CD4-positive, alpha-beta T cell (primary cell): ENCODE data around the gene CACNA1H. TPM values are rescaled to one million over a fixed set of nuclear protein-coding genes. Genes with fewer than 3 reads are reported as not detected.
A peak's percentile ranks its signal among the peaks of the same experiment; 100 is the strongest.
"Not testable (repeated sequence)": the region's sequence is repeated elsewhere in the genome, so short reads cannot be mapped to it uniquely, and the experiment has no call there.

Experiments used
- ATAC-seq: fragments of 200-7000 bp; cut with Tn5 transposase; one replicate; pipeline ENCODE4 v1.10.0; 2022; ENCODE audit warnings: mild to moderate bottlenecking; ENCODE audit not compliant: poor library complexity
- CTCF ChIA-PET: fragments of 350-600 bp; sonication (Branson Sonifier 250); formaldehyde crosslinking; loops from one replicate; lab custom pipeline; 2021; ENCODE audit warnings: antibody characterized with exemption, inconsistent platforms; lab: Charles Lee
- POLR2A ChIA-PET: fragments of 350-600 bp; sonication (Branson Sonifier 250); formaldehyde crosslinking; loops from one replicate; lab custom pipeline; 2021; ENCODE audit warnings: antibody characterized with exemption, inconsistent platforms; lab: Charles Lee
- DNase-seq, 14 experiments: peaks; one replicate each; pipeline ENCODE4 v3.0.0-alpha.2; 2013 to 2020; ENCODE audit warnings: mixed read lengths in 2 of 14
- H3K27ac ChIP-seq, 2 donors: one replicate each; pipeline versions ENCODE4 v1.5.1 to v1.7.0; 2013; ENCODE audit warnings: low read length in 2 of 2, low read depth in 1 of 2, mild to moderate bottlenecking in 1 of 2
- H3K27me3 ChIP-seq, 2 experiments: 1 replicate in 1 of 2; 2 replicates in 1 of 2; pipeline versions ENCODE4 v1.6.1 to v1.7.0; 2013; ENCODE audit warnings: low read length in 2 of 2, control low read depth in 1 of 2, mild to moderate bottlenecking in 1 of 2, moderate library complexity in 1 of 2; ENCODE audit not compliant: insufficient read depth in 2 of 2, control insufficient read depth in 1 of 2
- H3K36me3 ChIP-seq: one replicate; pipeline ENCODE4 v1.6.1; 2013; ENCODE audit warnings: low read length, control low read depth; ENCODE audit not compliant: insufficient read depth
- H3K4me1 ChIP-seq: one replicate; pipeline ENCODE4 v1.6.1; 2013; ENCODE audit warnings: low read length, control low read depth; ENCODE audit not compliant: insufficient read depth
- H3K4me3 ChIP-seq: one replicate; pipeline ENCODE4 v1.5.1; 2013; ENCODE audit warnings: mild to moderate bottlenecking, low read length, moderate library complexity
- H3K9me3 ChIP-seq, 2 experiments: 1 replicate in 1 of 2; 2 replicates in 1 of 2; pipeline versions ENCODE4 v1.6.1 to v1.7.0; 2013; ENCODE audit warnings: low read length in 2 of 2, mild to moderate bottlenecking in 2 of 2, control low read depth in 1 of 2, moderate library complexity in 1 of 2; ENCODE audit not compliant: control insufficient read depth in 1 of 2, insufficient read depth in 1 of 2
- H3K27ac Mint-ChIP-seq: one replicate; pipeline ENCODE4 v1.8.0; 2020; ENCODE audit warnings: mixed read lengths
- H3K27me3 Mint-ChIP-seq: one replicate; pipeline ENCODE4 v1.8.0; 2021; ENCODE audit warnings: mixed read lengths
- H3K36me3 Mint-ChIP-seq: one replicate; pipeline ENCODE4 v1.8.0; 2021; ENCODE audit warnings: low read depth, mixed read lengths
- H3K4me1 Mint-ChIP-seq: one replicate; pipeline ENCODE4 v1.8.0; 2021; ENCODE audit warnings: low read depth, mixed read lengths
- H3K4me3 Mint-ChIP-seq: one replicate; pipeline ENCODE4 v1.8.0; 2020; ENCODE audit warnings: mild to moderate bottlenecking, mixed read lengths
- H3K9me3 Mint-ChIP-seq: one replicate; pipeline ENCODE4 v1.8.0; 2020; ENCODE audit warnings: mixed read lengths
- intact Hi-C, 2 experiments: fragments of 100-400 bp; cut with DNase I in 1 of 2; cut with micrococcal nuclease in 1 of 2; formaldehyde crosslinking; loops; one replicate each; pipeline versions ENCODE4 v1.15.1 to v1.9.0; 2023 to 2025; cut with DNase I, micrococcal nuclease
- total RNA-seq, 174 experiments: library from RNA in 2 of 174; stranded (reverse) in 2 of 174; gene quantifications; one replicate each; pipeline ENCODE4 v1.2.3 and lab custom pipeline; 2021 to 2026
- TF ChIP-seq, protein P1 (sequence below): fragments of 200-600 bp; IDR thresholded peaks from one replicate; pipeline ENCODE4 v1.8.0; 2022; ENCODE audit warnings: antibody characterized with exemption, mild to moderate bottlenecking

CACNA1H gene
- total RNA-seq, 2 experiments from 2014 or later: 5.7 to 6.3 TPM

- Mint-ChIP-seq H3K27me3 (no peaks in the 10 kb centered on the region), H3K36me3 (no peaks in the 10 kb centered on the region), H3K4me1 (no peaks in the 10 kb centered on the region), H3K9me3 (peaks cover 3% of the 10 kb centered on the region), H3K27ac (no peak overlapping the region), H3K4me3 (no peak overlapping the region)
- Histone ChIP-seq H3K4me1 (peaks cover 5% of the 10 kb centered on the region), H3K9me3 (peaks cover 0 to 15% of the 10 kb centered on the region in 2 experiments), H3K27ac (no peak overlapping the region), H3K4me3 (no peak overlapping the region), H3K27me3 (peaks cover 0 to 3% of the 10 kb centered on the region in 2 experiments), H3K36me3 (no peaks in the 10 kb centered on the region)
- intact Hi-C loops: loop anchor here in 1 of 2 experiments (10.0 kb wide), 1 partner anchor 383 kb away; no protein-coding TSS in a partner anchor
- CTCF ChIA-PET: no interaction called here
- DNase-seq (no peak), ATAC-seq (no peak)
- POLR2A ChIA-PET: no interaction called here
- TF ChIP-seq, protein P1, sequence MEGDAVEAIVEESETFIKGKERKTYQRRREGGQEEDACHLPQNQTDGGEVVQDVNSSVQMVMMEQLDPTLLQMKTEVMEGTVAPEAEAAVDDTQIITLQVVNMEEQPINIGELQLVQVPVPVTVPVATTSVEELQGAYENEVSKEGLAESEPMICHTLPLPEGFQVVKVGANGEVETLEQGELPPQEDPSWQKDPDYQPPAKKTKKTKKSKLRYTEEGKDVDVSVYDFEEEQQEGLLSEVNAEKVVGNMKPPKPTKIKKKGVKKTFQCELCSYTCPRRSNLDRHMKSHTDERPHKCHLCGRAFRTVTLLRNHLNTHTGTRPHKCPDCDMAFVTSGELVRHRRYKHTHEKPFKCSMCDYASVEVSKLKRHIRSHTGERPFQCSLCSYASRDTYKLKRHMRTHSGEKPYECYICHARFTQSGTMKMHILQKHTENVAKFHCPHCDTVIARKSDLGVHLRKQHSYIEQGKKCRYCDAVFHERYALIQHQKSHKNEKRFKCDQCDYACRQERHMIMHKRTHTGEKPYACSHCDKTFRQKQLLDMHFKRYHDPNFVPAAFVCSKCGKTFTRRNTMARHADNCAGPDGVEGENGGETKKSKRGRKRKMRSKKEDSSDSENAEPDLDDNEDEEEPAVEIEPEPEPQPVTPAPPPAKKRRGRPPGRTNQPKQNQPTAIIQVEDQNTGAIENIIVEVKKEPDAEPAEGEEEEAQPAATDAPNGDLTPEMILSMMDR: no peak
Measured at GRCh38 chr16:1197237-1197866, 44.4 kb downstream of the CACNA1H start.

DNA sequence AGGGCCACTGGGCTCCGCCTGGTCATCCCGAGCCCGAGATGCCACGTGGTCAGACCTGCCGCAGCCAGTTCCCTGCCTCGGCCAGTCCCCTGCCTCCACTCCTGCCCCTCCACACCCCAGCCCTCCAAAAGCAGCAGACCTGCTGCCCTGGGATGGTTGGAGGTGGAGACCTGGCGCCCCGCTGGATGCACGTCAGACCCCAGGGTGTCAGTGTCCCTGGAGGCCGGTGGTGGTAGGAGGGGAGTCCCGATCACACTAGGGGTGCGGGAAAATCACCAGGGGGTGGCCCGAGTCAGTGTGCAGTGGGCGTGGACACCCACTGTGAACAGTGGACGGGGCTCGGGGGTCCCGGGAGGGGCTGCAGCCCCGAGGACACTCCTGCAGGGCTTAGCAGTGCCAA lies 45.3 kb downstream of the CACNA1H start:
- no peak overlapping the region for H3K4me3 Mint-ChIP-seq
- no peaks in the 10 kb centered on the region for H3K27me3 Mint-ChIP-seq
- no peak overlapping the region for H3K4me3 ChIP-seq
- TF ChIP-seq, protein P1: no peak
- H3K27ac Mint-ChIP-seq: no peak overlapping the region
- H3K4me1 Mint-ChIP-seq: no peaks in the 10 kb centered on the region
- no peaks in the 10 kb centered on the region for H3K36me3 ChIP-seq
- peaks cover 0 to 3% of the 10 kb centered on the region in 2 experiments for H3K27me3 ChIP-seq
- CTCF ChIA-PET: no interaction called here
- peaks cover 0 to 18% of the 10 kb centered on the region in 2 experiments for H3K9me3 ChIP-seq
- ATAC-seq (no peak), DNase-seq (no peak)
- intact Hi-C loops: loop anchor here in 1 of 2 experiments (10.0 kb wide), 1 partner anchor 383 kb away; no protein-coding TSS in a partner anchor
- POLR2A ChIA-PET: no interaction called here
- H3K36me3 Mint-ChIP-seq: no peaks in the 10 kb centered on the region
- H3K4me1 ChIP-seq: peaks cover 5% of the 10 kb centered on the region
- peaks cover 3% of the 10 kb centered on the region for H3K9me3 Mint-ChIP-seq
- no peak overlapping the region for H3K27ac ChIP-seq

GRCh38 chr16:1198671-1199346 lies 45.9 kb downstream of the CACNA1H start:
- POLR2A ChIA-PET, H3K27me3 Mint-ChIP-seq, H3K9me3 Mint-ChIP-seq, H3K4me3 ChIP-seq, H3K36me3 Mint-ChIP-seq, ATAC-seq, H3K36me3 ChIP-seq, CTCF ChIA-PET, H3K27ac Mint-ChIP-seq, H3K27ac ChIP-seq, H3K4me3 Mint-ChIP-seq, H3K4me1 ChIP-seq, H3K4me1 Mint-ChIP-seq, H3K27me3 ChIP-seq: not testable (repeated sequence)
- peaks cover 0 to 18% of the 10 kb centered on the region in 2 experiments for H3K9me3 ChIP-seq
- DNase-seq: peak in 2 of 14 experiments; percentile 21 to 47
- intact Hi-C loops: loop anchor here in 1 of 2 experiments (10.0 kb wide), 1 partner anchor 384 kb away; no protein-coding TSS in a partner anchor
